ENCODE measurements around the gene EPB41L2. TPM values are rescaled to one million over a fixed set of nuclear protein-coding genes. Genes with fewer than 3 reads are reported as not detected.

Gene EPB41L2
- total RNA-seq, 4 donors from 2014 or later, result 57.2 to 116 (median 85.2) TPM

- Histone ChIP-seq H3K9me3 (peaks cover 0 to 7% (median 0%) of the 10 kb centered on the region in 3 donors), H3K4me1 (peaks cover 0 to 2% (median 0%) of the 10 kb centered on the region in 3 donors), H3K4me3 (no peak overlapping the region), H3K27ac (no peak overlapping the region), H3K27me3 (no peaks in the 10 kb centered on the region), H3K36me3 (no peaks in the 10 kb centered on the region)
- ATAC-seq, result no peak
- no peak for TF ChIP-seq EP300 (IDR thresholded peaks at IDR 0.05)
- TF ChIP-seq CTCF (IDR thresholded peaks at IDR 0.05), result no peak
- no peak for TF ChIP-seq POLR2A (IDR thresholded peaks at IDR 0.05)
- no peak for TF ChIP-seq POLR2AphosphoS5 (IDR thresholded peaks at IDR 0.05)
- 67 to 100% methylated on average over 1 to 4 of the region's 4 CpGs for WGBS, 2 donors (ENCODE audit: low coverage in 1 of 2)
These were observed 149.9 kb downstream of the EPB41L2 start for GRCh38 chr6:130913120-130913519.

- H3K36me3 ChIP-seq, result no peaks in the 10 kb centered on the region
- H3K27me3 ChIP-seq, result no peaks in the 10 kb centered on the region
- no peak for ATAC-seq
- no peak overlapping the region for H3K4me3 ChIP-seq
- TF ChIP-seq CTCF (IDR thresholded peaks at IDR 0.05), result no peak
- TF ChIP-seq EP300 (IDR thresholded peaks at IDR 0.05), result no peak
- no peak for TF ChIP-seq POLR2A (IDR thresholded peaks at IDR 0.05)
- no peak for TF ChIP-seq POLR2AphosphoS5 (IDR thresholded peaks at IDR 0.05)
- 73 to 100% methylated on average over 2 to 4 of the region's 4 CpGs for WGBS, 2 donors (ENCODE audit: low coverage in 1 of 2)
- H3K4me1 ChIP-seq, result peaks cover 0 to 8% (median 0%) of the 10 kb centered on the region in 3 donors
- H3K27ac ChIP-seq, result no peak overlapping the region
- H3K9me3 ChIP-seq, result peaks cover 0 to 7% (median 0%) of the 10 kb centered on the region in 3 donors
These were observed 150.6 kb downstream of the EPB41L2 start for GRCh38 chr6:130912434-130912833.

- Histone ChIP-seq H3K36me3 (no peaks in the 10 kb centered on the region), H3K4me1 (peaks cover 0 to 8% (median 0%) of the 10 kb centered on the region in 3 donors), H3K9me3 (peaks cover 0 to 7% (median 0%) of the 10 kb centered on the region in 3 donors), H3K4me3 (no peak overlapping the region), H3K27ac (no peak overlapping the region), H3K27me3 (no peaks in the 10 kb centered on the region)
- ATAC-seq, result no peak
- TF ChIP-seq CTCF (IDR thresholded peaks at IDR 0.05), result no peak
- no peak for TF ChIP-seq POLR2AphosphoS5 (IDR thresholded peaks at IDR 0.05)
- no peak for TF ChIP-seq POLR2A (IDR thresholded peaks at IDR 0.05)
- TF ChIP-seq EP300 (IDR thresholded peaks at IDR 0.05), result no peak
- 83 to 92% methylated on average over 2 of the region's 2 CpGs for WGBS, 2 donors (ENCODE audit: low coverage in 1 of 2)
These were observed 154.1 kb downstream of the EPB41L2 start for GRCh38 chr6:130908958-130909357.

GRCh38 chr6:130908188-130908587, 154.9 kb downstream of the EPB41L2 start:
- Histone ChIP-seq H3K9me3 (peaks cover 0 to 7% (median 0%) of the 10 kb centered on the region in 3 donors), H3K27ac (no peak overlapping the region), H3K27me3 (no peaks in the 10 kb centered on the region), H3K4me3 (no peak overlapping the region), H3K36me3 (no peaks in the 10 kb centered on the region), H3K4me1 (peaks cover 0 to 8% (median 0%) of the 10 kb centered on the region in 3 donors)
- ATAC-seq, result no peak
- no peak for TF ChIP-seq EP300 (IDR thresholded peaks at IDR 0.05)
- TF ChIP-seq POLR2AphosphoS5 (IDR thresholded peaks at IDR 0.05), result no peak
- no peak for TF ChIP-seq POLR2A (IDR thresholded peaks at IDR 0.05)
- no peak for TF ChIP-seq CTCF (IDR thresholded peaks at IDR 0.05)

GRCh38 chr6:130907687-130908086, 155.4 kb downstream of the EPB41L2 start:
- H3K36me3 ChIP-seq, result no peaks in the 10 kb centered on the region
- WGBS, 2 donors (ENCODE audit: low coverage in 1 of 2), result 64 to 65% methylated on average over 3 of the region's 3 CpGs
- no peak for TF ChIP-seq EP300 (IDR thresholded peaks at IDR 0.05)
- TF ChIP-seq CTCF (IDR thresholded peaks at IDR 0.05), result no peak
- TF ChIP-seq POLR2A (IDR thresholded peaks at IDR 0.05), result no peak
- no peak for TF ChIP-seq POLR2AphosphoS5 (IDR thresholded peaks at IDR 0.05)
- no peak for ATAC-seq
- no peak overlapping the region for H3K4me3 ChIP-seq
- H3K4me1 ChIP-seq, result peaks cover 0 to 8% (median 0%) of the 10 kb centered on the region in 3 donors
- H3K27ac ChIP-seq, result no peak overlapping the region
- H3K9me3 ChIP-seq, result peaks cover 0 to 7% (median 0%) of the 10 kb centered on the region in 3 donors
- no peaks in the 10 kb centered on the region for H3K27me3 ChIP-seq
